HPDE6-E6E7 (cell line): ENCODE data around the gene AGPS.
A peak's percentile ranks its signal among the peaks of the same experiment; 100 is the strongest.
"Not testable (repeated sequence)": the region's sequence is repeated elsewhere in the genome, so short reads cannot be mapped to it uniquely, and the experiment has no call there.

Experiments
- DNase-seq: peaks from one replicate; pipeline ENCODE4 v3.0.0; 2011; ENCODE audit warnings: missing footprints; ENCODE audit errors: extremely low spot score

Gene AGPS

DNA sequence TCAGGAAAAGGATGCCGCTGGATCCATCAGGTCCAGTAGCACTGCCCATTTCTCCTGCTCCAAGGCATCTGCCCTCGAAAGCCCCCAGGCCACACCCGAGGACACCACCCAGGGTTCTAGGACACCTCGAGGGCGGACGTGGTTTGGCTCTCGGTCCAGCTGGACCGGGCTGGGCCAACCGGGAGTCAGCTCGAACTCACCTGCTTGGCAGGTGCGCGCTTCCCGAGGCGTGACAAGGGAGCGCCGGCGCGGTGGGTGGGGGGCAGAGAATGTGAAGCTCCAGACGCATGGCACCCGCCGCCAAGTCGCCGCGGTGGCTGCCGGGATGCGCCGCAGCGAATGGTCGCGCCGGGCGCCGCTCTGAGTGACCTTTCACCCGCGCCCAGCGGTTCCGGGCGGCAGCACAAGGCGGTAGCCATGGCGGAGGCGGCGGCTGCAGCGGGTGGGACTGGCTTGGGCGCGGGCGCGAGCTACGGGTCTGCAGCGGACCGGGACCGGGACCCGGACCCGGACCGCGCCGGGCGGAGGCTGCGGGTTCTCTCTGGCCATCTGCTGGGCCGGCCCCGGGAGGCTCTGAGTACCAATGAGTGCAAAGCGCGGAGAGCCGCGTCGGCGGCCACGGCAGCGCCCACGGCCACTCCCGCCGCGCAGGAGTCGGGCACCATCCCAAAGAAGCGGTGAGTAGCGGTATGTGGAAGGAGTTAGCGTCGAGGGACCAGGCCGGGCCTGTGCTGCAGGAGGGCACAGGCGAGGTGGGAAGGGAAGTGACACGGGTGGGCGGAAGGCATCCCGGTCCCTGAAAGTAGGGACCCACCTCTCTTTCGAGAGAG, at the start of gene AGPS:
Gene AGPS, plus strand, starts transcription at position 401 of the 830 bp plus-strand sequence. Its CDS starts 17 bp downstream, at position 418.
- DNase-seq: peak; percentile 45

DNA sequence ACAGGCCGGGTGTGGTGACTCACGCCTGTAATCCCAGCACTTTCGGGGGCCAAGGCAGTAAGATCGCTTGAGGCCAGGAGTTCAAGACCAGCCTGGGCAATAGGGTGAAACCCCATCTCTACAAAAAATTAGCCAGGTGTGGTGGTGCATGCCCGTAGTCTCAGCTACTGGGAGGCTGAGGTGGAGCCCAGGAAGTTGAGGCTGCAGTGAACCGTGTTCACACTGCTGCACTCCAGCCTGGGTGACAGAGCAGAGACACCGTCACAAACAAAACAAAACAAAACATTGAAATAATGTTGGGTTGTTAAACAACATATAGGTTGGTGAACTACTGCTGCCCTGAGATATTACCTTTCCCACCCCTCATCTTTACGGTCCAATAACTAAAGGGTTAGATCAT, 48.8 kb upstream of the AGPS start:
- no peak for DNase-seq

DNA sequence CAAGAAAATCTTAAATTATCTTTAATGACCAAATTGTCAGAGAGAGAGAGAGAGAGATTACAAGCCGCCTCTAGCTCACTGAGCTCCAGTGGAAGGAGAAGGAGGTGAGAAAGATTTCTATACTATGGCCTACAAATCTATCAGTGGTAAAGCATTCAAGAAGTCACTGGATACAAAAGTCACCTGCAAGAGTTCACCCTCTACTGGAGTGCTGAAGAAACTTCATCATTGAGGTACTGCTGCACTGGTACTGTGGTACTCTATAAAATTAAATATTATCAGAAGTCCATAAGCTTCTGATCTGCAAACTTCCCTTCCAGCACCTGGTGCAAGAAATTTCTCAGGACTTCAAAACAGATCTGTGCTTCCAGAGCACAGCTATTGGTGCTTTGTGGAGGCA, 48.3 kb upstream of the AGPS start:
- no peak for DNase-seq

DNA sequence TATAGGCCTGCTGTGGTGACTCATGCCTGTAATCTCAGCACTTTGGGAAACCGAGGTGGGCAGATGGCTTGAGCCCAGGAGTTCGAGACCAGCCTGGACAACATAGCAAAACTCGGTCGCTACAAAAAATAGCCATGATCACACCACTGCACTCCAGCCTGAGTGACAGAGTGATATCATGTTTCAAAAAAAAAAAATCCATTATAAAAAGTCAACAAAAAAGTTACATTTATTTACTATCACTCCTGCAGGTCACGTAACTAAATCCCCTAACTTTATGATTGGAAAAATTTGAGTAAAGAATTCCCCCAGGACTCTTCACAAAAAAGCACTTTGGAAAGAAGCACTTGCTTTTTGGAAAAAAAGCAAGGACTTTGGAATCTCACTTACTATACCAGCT, 46.4 kb upstream of the AGPS start:
- DNase-seq: no peak

DNA sequence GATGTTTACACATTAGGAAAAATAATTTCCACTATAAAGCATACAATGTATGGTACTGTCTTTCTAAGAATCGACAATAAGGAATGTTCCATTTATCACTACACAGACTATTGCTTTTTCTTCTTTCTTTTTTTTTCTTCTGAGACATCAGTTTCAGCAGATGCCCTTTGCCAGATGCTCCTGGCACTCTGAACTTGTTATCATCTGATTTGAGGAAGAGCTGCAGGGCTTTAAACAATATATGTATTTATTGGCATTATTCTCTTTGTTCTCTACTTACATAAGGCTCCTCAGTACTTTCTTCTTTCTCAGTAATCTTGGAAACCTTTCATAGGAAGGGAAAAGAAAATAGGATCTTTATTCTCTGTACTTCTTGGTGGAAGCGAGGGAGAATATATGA, 45.0 kb upstream of the AGPS start:
- DNase-seq: no peak

DNA sequence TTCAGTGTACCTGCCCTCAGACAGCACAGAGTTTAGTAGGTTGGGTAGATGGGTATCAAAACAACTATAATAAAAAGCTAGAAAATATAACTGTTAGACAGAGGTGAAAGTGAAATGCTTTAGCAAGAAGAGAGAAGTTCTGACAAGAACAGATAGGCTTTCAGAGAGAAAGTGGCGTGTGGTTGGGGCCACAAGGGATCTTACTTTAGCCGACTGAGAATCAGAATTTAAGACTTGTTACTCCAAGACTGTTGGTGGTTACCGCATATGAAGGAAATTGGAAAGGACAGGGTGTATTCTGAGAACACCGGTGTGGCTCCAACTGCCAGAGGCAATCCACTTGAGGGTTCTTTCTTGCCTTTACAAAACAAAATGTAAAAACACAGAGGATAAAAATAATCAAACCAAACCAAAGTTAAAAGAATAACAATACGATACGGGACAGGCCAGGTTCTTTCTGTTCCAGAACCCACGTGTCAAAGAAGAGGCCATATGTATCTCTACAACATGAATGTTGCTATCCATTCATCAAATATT, 44.4 kb upstream of the AGPS start:
- no peak for DNase-seq

DNA sequence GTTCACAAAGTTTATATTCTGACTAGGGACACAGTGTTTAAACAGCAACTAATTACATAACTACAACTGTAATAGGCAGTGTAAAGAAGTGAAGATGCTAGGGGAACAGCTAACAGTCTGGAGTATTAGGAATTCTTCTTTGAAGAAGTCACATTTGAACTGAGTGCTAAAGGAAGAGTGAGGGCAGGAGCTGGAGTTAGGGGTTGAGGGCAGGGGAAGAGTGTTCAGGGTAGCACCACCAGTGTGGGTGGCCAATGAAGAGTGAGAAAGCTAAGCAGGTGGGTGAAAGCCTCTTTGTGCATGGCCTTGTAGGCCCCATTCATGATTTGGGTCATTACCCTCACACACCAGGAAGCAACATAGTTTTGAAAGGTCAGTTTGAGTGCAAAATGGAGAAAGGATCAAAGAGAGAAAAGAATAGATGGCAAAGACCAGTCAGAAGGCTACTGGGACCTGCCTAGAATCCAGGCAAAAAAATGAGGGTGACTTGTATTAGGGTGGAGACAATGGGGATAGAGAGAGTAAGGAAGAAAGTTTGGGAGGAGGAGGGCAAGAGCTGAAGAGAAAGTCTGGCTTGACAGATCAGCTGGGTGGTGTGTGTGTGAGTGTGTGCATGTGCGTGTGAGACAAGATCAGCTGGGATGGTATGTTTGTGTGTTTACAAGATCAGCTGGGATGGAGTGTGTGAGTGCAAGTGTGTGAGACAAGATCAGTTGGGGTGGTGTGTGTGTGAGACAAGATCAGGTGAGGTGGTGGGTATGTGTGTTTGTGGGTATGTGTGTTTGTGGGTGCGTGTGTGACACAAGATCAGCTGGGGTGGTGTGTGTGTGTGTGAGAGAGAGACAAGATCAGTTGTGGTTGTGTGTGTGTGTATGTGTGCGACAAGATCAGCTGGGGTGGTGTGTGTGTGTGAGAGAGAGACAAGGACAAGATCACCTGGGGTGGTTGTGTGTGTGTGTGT, 43.6 kb upstream of the AGPS start:
- no peak for DNase-seq

DNA sequence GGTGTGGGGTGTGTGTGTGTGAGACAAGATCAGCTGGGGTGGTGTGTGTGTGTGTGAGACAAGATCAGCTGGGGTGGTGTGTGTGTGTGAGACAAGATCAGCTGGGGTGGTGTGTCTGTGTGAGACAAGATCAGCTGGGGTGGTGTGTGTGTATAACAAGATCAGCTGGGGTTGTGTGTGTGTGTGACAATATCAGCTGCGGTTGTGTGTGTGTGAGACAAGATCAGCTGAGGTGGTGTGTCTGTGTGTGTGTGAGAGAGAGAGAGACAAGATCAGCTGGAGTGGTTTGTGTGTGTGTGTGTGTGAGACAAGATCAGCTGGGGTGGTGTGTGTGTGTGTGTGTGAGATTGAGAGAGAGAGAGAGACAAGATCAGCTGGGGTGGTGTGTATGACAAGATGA, 41.9 kb upstream of the AGPS start:
- not testable (repeated sequence) for DNase-seq

DNA sequence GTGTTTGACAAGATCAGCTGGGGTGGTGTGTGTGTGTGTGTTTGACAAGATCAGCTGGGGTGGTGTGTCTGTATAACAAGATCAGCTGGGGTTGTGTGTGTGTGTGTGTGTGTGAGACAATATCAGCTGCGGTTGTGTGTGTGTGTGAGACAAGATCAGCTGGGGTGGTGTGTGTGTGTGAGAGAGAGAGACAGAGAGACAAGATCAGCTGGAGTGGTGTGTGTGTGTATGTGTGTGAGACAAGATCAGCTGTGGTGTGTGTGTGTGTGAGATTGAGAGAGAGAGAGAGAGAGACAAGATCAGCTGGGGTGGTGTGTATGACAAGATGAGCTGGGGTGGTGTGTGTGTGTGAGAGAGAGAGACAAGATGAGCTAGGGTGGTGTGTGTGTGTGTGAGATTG, 41.5 kb upstream of the AGPS start:
- DNase-seq: not testable (repeated sequence)

DNA sequence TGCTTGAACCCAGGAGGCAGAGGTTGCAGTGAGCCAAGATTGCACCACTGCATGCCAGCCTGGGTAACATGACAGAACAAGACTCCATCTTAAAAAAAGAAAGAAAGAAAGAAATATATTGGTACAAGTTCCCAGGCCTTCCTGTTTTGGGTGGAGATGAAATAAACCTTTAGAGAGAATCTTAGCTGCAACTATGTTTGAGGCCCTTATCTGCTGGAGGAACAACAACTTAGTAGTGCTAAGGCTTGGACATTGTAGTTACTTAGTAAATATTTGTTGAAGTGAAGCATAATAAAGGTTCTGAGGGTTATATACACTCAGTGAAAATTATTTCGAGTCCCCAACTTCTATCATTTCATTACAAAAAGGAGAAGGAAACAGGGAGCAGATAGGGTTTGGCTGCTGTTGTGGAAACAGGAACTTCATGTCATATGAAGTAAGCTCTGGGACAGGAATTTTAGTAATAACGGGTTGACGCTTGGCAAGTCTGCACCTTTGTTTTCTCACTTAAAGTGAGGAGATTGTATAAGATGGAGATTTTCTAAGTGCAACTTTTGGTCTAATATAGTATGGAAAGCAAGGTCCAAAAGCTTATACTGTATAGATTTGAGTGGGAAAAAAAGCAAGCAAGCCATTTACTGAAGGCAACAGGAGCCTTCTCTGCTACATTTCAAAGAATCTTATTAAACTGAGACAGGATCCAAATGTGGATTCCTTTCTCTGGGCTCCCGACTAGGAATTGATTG, 40.0 kb upstream of the AGPS start:
- DNase-seq: no peak

DNA sequence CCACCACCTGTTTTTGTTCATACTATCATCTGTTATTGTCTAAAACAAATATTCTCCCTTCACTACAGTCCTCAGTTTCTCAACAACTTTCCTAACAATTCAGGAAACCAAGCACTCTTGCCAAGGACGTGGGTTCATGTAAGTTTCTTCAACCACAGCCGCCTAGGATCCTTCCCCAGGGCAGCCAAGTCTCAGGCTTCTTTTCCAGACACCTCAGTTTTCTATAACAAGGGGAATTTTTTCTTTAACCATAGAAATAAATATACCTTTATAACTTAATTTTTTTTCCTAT, 39.4 kb upstream of the AGPS start:
- no peak for DNase-seq

DNA sequence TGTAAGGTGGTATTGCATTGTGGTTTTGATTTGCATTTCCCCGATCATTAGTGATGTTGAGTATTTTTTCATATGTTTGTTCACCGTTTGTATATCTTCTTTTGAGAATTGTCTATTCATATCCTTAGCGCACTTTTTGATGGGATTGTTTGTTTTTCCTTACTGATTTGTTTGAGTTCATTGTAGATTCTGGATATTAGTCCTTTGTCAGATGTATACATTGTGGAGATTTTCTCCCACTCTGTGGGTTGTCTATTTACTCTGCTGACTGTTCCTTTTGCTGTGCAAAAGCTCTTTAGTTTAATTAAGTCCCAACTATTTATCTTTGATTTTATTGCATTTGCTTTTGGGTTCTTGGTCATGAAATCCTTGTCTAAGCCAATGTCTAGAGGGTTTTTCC, 38.0 kb upstream of the AGPS start:
- not testable (repeated sequence) for DNase-seq

DNA sequence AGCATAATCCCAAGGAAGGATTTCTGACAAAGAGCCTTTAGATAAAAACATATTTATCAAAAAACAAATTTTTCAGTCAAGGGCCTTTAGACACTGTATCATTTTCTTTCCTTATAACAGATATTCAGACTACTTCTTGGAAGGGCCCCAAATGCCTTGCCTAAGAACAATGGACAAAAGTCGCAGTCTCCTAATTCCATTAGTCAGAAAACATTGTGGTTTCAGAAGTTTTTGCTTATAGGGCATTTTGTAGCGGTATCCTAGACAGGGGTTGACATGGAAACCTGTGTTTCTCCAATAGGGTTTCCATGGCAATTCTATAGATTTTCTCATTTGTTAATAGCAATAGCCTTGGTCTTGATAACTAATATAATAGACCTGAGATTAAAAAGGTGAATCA, 36.7 kb upstream of the AGPS start:
- DNase-seq: no peak

DNA sequence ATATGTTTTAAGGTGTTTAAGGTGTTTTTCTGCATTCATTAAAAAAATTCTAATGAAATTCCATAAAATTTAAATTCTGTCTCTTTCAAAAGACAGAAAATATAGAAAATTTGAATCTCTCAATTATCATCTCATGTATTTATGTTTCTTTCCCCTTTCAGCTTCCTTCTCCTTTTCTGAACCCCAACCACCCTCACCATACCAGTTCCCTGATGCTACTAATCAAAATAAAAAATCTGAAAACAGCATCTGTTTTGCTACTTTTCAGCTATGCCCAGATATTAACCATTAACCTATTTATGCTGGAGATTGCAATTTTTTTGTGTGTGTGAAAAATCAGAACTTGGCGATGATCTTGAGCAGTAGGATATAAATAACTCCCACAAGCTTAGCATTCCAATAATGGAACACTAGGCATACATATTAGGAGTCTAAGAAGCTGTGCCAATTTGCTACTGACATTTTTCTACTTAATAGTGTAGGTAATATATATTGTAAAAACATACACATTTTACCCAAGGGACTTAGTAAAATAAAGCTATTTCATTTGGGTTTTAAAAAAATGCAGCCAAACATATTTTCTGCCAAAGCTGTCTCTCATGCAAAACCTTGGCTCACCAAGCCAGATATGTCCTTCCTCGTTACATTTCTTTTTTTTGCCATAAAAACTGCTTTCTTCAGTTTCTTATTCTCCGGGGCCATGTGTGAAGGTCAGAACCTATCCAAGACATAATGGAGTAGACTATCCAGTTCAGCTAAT, 32.6 kb upstream of the AGPS start:
- DNase-seq: no peak

DNA sequence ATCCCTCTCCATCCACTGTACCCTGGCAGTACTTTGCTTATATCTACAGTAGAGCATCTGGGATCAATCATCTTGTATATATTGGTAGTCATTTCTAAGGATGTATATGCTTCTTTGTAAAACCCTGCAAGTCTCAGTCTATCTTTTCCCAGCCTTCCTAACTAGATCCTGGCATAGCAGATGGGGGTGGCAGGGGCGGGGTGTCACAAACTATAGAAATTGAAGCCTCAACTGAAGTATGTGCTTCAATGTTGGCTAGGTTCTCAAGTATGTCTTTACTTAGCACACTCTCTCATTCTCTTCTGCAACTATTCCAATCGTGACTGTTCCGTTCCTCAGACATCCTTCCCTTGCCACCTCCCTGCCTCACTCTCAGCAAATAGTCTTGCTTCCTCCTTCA, 30.1 kb upstream of the AGPS start:
- DNase-seq: no peak

DNA sequence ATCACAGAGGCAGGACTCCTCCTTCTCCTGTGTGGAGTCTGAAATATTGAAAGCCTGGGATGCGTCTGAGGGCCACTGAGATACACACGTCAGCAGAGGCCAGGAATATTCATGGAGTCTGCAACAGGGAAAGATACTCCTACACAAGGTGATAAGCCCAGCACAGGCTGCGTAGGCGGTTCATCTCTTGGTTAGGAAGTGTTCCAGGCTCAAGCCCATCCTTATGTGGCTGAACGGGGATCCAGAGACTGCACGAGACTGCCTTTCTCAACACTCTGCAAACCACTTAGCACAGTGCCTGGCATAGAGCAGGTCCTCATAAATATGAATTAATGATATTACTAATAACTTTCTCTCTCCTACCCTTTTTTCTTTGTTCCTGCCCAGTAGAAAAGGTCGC, 29.2 kb upstream of the AGPS start:
- no peak for DNase-seq

DNA sequence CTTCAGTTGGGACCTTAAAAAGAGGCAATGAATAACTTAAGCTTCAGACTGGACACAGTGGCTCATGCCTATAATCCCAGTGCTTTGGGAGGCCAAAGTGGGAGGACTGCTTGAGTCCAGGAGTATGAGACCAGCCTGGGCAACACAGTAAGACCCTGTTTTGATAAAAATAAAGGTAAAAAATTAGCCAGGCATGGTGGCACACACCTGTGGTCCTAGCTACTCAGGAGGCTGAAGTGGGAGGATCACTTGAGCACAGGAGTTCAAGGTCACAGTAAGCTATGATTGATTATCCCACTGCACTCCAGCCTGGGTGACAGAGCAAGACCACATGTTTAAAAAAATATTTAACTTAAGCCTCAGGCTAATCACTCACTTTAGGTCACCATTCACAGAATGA, 26.8 kb upstream of the AGPS start:
- DNase-seq: not testable (repeated sequence)

DNA sequence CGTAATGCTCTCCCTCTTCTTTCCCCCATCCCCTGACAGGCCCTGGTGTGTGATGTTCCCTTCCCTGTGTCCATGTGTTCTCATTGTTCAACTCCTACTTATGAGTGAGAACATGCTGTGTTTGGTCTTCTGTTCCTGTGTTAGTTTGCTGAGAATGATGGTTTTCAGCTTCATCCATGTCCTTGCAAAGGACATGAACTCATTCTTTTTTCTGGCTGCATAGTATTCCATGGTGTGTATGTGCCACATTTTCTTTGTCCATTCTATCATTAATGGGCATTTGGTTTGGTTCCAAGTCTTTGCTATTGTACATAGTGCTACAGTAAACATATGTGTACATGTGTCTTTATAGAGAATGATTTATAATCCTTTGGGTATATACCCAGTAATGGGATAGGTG, 24.6 kb upstream of the AGPS start:
- DNase-seq: not testable (repeated sequence)

DNA sequence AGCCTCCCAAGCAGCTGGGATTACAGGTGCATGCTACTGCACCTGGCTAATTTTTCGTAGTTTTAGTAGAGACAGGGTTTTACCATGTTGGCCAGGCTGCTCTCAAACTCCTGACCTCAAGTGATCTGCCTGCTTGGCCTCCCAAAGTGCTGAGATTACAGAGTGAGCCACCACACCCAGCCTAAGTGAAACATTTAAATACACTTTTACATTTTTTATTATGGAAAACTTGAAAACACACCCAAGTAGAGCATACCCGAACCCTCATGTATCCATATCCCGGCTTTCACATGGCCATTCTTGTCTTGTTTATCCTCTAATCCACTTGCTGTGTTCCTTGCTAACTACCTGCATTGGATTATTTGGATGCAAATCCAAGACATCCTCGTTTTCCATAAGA, 13.2 kb upstream of the AGPS start:
- DNase-seq: no peak

DNA sequence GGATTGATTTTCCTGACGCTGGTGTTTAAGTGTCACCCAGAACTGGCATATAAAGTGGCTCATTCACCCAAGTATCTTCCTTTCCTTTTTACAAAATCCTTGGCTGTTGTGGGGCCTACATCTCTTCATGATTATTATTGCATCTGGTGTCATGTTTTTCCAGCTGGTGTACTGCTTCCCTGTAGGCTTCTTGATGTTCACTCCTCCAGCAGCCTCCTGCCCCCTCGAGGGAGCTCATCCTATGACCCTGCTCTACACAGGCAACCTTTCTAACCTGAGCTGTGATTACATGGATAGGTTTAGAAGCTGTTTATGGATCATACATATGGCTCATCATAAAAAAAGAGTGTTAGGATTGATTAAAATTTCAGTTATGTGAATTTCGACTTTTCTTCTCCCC, 12.4 kb upstream of the AGPS start:
- DNase-seq: no peak

DNA sequence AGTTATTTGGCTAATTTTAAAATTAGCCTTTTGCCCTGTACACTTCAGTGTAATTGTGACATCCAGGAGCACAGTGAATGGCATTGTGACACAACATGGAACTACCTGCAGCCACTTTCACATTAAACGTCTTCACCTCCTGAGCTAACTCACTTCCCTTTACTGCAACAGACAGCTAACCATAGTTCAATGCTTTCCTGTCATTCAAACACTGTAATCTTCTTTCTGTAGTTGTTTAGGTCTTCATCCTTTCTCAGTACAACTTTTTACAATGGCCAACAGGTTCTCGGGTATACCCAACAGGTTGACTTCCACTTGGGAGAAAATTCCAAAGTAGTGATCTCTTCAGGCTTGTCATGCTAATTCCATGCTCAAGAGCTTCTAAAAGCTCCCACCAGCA, 8.6 kb upstream of the AGPS start:
- DNase-seq: no peak
